Measurements from ENCODE around the gene TESK1. TPM values are rescaled to one million over a fixed set of nuclear protein-coding genes. Genes with fewer than 3 reads are reported as not detected.

TESK1 gene
- total and polyA plus RNA-seq, 2 of the 8 experiments (the other 6 are each of a cell fraction or from before 2014, with no cell fraction given) = 13.5 to 13.9 TPM

- Histone ChIP-seq H4K20me1 (replicated peaks in 1 of 2; ENCODE audit: control insufficient read depth in 1 of 2, insufficient read depth in 2 of 2, low read length in 2 of 2) (no peaks in the 10 kb centered on the region), H3K4me1 (replicated peaks in 1 of 4; ENCODE audit: control insufficient read depth in 3 of 4, insufficient read depth in 4 of 4, low read length in 3 of 4) (no peaks in the 10 kb centered on the region), H3K27ac (ENCODE audit: low read depth, low read length) (no peak overlapping the region), H3K14ac (ENCODE audit: insufficient read length) (no peak overlapping the region), H3K56ac (replicated peaks; ENCODE audit: insufficient read length, low read depth, low read length) (no peak overlapping the region), H2BK5ac (ENCODE audit: low read depth, low read length) (no peak overlapping the region), H2BK12ac (ENCODE audit: low read depth, low read length) (0 out of 2 replicates have a peak overlapping the region, but pooled peaks have one; percentile 14), H3K79me2 (ENCODE audit: control insufficient read depth in 1 of 2, insufficient read depth in 2 of 2, low read length in 2 of 2) (no peaks in the 10 kb centered on the region), H4K91ac (replicated peaks; ENCODE audit: insufficient read length, low read length) (no peak overlapping the region), H3K23ac (ENCODE audit: insufficient read length) (no peak overlapping the region), H3K18ac (ENCODE audit: extremely low read depth, low read length) (no peak overlapping the region), H2BK120ac (replicated peaks; ENCODE audit: low read depth, low read length) (no peak overlapping the region), H4K5ac (ENCODE audit: insufficient read length, low read depth, low read length) (no peak overlapping the region), H3K4me3 (ENCODE audit: extremely low read depth in 1 of 4, insufficient read depth in 2 of 4, low read depth in 3 of 4, low read length in 4 of 4) (no peak overlapping the region), H3K4ac (replicated peaks; ENCODE audit: insufficient read length, low read depth, low read length) (no peak overlapping the region), H2BK20ac (ENCODE audit: low read length) (no peak overlapping the region), H2BK15ac (ENCODE audit: low read length) (no peak overlapping the region), H3K23me2 (ENCODE audit: low read depth, low read length) (no peaks in the 10 kb centered on the region), H3K27me3 (replicated peaks in 1 of 4; ENCODE audit: control insufficient read depth in 3 of 4, extremely low read depth in 1 of 4, insufficient read depth in 3 of 4, low read length in 3 of 4) (no peaks in the 10 kb centered on the region), H3K36me3 (ENCODE audit: control insufficient read depth in 2 of 4, insufficient read depth in 4 of 4, low read length in 3 of 4) (no peaks in the 10 kb centered on the region), H2AFZ (ENCODE audit: low read length) (no peak overlapping the region; the same call in 1 of the 2 replicates), H4K8ac (ENCODE audit: extremely low read depth, insufficient read depth, low read length) (no peak overlapping the region), H2AK5ac (ENCODE audit: low read depth, low read length) (no peak overlapping the region), H3K9ac (replicated peaks in 1 of 4; ENCODE audit: extremely low read depth in 1 of 4, low read depth in 3 of 4, low read length in 3 of 4) (no peak overlapping the region), H3K9me3 (ENCODE audit: insufficient read depth in 2 of 2, low read depth in 1 of 2, low read length in 1 of 2) (no peaks in the 10 kb centered on the region), H3K4me2 (ENCODE audit: insufficient read depth in 1 of 2, low read depth in 2 of 2, low read length in 2 of 2) (no peak overlapping the region), H3K79me1 (ENCODE audit: low read depth, low read length) (no peaks in the 10 kb centered on the region)
- DNase-seq (ENCODE audit: low read depth in 1 of 2, low spot score in 2 of 2) (no peak), FAIRE-seq (no peak)
- WGBS, 2 experiments (ENCODE audit: extremely low coverage in 1 of 2, insufficient coverage in 1 of 2, insufficient read length in 1 of 2, insufficient replicate concordance in 2 of 2, low coverage in 1 of 2, low lambda C conversion rate in 2 of 2, missing lambda C conversion rate in 1 of 2) = 90% methylated on average over 5 of the region's 5 CpGs; no CpG with 5 or more reads in 1 of the 2 experiments
- ChIA-PET CTCF (ENCODE audit: partially characterized antibody) (interaction anchor here (0.7 to 5.1 kb wide), 8 partner anchors 14 to 206 kb away, joined by 3 to 27 read pairs (median 5); no protein-coding TSS in a partner anchor), POLR2A (ENCODE audit: partially characterized antibody) (interaction anchor here (1.0 to 1.4 kb wide), 2 partner anchors 18 to 28 kb away, joined by 3 to 4 read pairs; partner anchors contain the start of genes CCDC107 and RMRP)
- no peak for TF ChIP-seq SIX5 (IDR thresholded peaks at IDR 0.05; ENCODE audit: low read depth, low read length)
- no peak for TF ChIP-seq CBX5 (IDR thresholded peaks at IDR 0.05; ENCODE audit: low read depth, low read length)
- TF ChIP-seq BRCA1 (IDR thresholded peaks at IDR 0.05; ENCODE audit: low read depth, low read length) = no peak
- no peak for TF ChIP-seq ATF2 (IDR thresholded peaks at IDR 0.05; ENCODE audit: low read length)
- TF ChIP-seq KDM1A (IDR thresholded peaks at IDR 0.05; ENCODE audit: borderline replicate concordance, low read length) = no peak
- TF ChIP-seq JUND (IDR thresholded peaks at IDR 0.05; ENCODE audit: low read length) = no peak
- TF ChIP-seq CEBPB (IDR thresholded peaks at IDR 0.05; ENCODE audit: low read depth, low read length) = no peak
- TF ChIP-seq MAX (IDR thresholded peaks at IDR 0.05) = no peak
- no peak for TF ChIP-seq PHF8 (conservative IDR thresholded peaks at IDR 0.05; ENCODE audit: low read depth, low read length)
- TF ChIP-seq NANOG (IDR thresholded peaks at IDR 0.05; ENCODE audit: insufficient read depth, low read depth, low read length, poor library complexity, severe bottlenecking) = no peak
- TF ChIP-seq TAF1 (IDR thresholded peaks at IDR 0.05; ENCODE audit: low read depth, low read length) = no peak
- TF ChIP-seq RXRA (IDR thresholded peaks at IDR 0.05; ENCODE audit: insufficient read depth, low read depth, low read length) = no peak
Observed at GRCh38 chr9:35629597-35629996, 24.5 kb downstream of the TESK1 start.
